PC-9 (cell line): ENCODE measurements around the gene TM9SF2. TPM values are rescaled to one million over a fixed set of nuclear protein-coding genes. Genes with fewer than 3 reads are reported as not detected.

Source experiments
- BruUV-seq: library from RNA; stranded (reverse); fragments of 400-500 nt; replicated peaks from 2 replicates; lab custom pipeline; 2021; lab: Mats Ljungman, UMichigan
- CTCF ChIA-PET: fragments of 300-600 bp; sonication (Branson Sonifier 250); formaldehyde crosslinking; loops from one replicate; lab custom pipeline; 2022; ENCODE audit warnings: antibody characterized with exemption; lab: Charles Lee
- POLR2A ChIA-PET: fragments of 300-600 bp; sonication (Branson Sonifier 250); formaldehyde crosslinking; loops from one replicate; lab custom pipeline; 2022; ENCODE audit warnings: antibody characterized with exemption; ENCODE audit not compliant: unreplicated experiment; lab: Charles Lee
- DNase-seq, 2 experiments: peaks; one replicate each; pipeline versions ENCODE4 v3.0.0 to v3.0.0-alpha.2; 2015 to 2022; ENCODE audit warnings: mixed read lengths in 1 of 2
- H2AFZ ChIP-seq: fragments of 200-600 bp; sonication (generic); 2 replicates; pipeline ENCODE4 v1.8.1; 2017; ENCODE audit warnings: antibody characterized with exemption
- H3F3A ChIP-seq: fragments of 200-600 bp; sonication (generic); 2 replicates; pipeline ENCODE4 v1.8.1; 2017; ENCODE audit warnings: antibody characterized with exemption, mild to moderate bottlenecking, low read depth; ENCODE audit not compliant: insufficient read depth
- H3K27ac ChIP-seq: fragments of 200-600 bp; sonication (generic); 2 replicates; pipeline ENCODE4 v1.6.1; 2016; ENCODE audit warnings: mixed run types
- H3K27me3 ChIP-seq: fragments of 200-600 bp; sonication (generic); 2 replicates; pipeline ENCODE4 v1.6.1; 2016; ENCODE audit warnings: low read depth, mixed run types; ENCODE audit not compliant: insufficient read depth
- H3K36me3 ChIP-seq: fragments of 200-600 bp; sonication (generic); 2 replicates; pipeline ENCODE4 v1.6.1; 2016; ENCODE audit warnings: low read depth, mixed run types
- H3K4me1 ChIP-seq: fragments of 200-600 bp; sonication (generic); replicated peaks from 2 replicates; pipeline ENCODE4 v1.6.1; 2016; ENCODE audit warnings: mixed run types; ENCODE audit not compliant: insufficient read depth
- H3K4me2 ChIP-seq: fragments of 200-600 bp; sonication (generic); 2 replicates; pipeline ENCODE4 v1.6.1; 2017; ENCODE audit warnings: mixed run types
- H3K4me3 ChIP-seq: fragments of 200-600 bp; sonication (generic); 2 replicates; pipeline ENCODE4 v1.6.1; 2016; ENCODE audit warnings: mixed run types
- H3K79me2 ChIP-seq: fragments of 200-600 bp; sonication (generic); 2 replicates; pipeline ENCODE4 v1.6.1; 2017; ENCODE audit warnings: low read depth, mixed run types
- H3K9me2 ChIP-seq: fragments of 200-600 bp; sonication (generic); 2 replicates; pipeline ENCODE4 v1.8.1; 2017; ENCODE audit warnings: mild to moderate bottlenecking; ENCODE audit not compliant: insufficient read depth
- H3K9me3 ChIP-seq: fragments of 200-600 bp; sonication (generic); 2 replicates; pipeline ENCODE4 v1.8.1; 2016; ENCODE audit warnings: low read depth; ENCODE audit not compliant: insufficient read depth
- H4K20me1 ChIP-seq: fragments of 200-600 bp; sonication (generic); 2 replicates; pipeline ENCODE4 v1.8.1; 2017; ENCODE audit not compliant: insufficient read depth
- CTCF ChIP-seq: fragments of 200-600 bp; sonication (generic); conservative IDR thresholded peaks from 2 replicates; pipeline ENCODE4 v1.6.1; 2017; ENCODE audit warnings: mixed run types, antibody characterized with exemption, mild to moderate bottlenecking, moderate library complexity
- EZH2 ChIP-seq: fragments of 200-600 bp; sonication (generic); IDR thresholded peaks from 2 replicates; pipeline ENCODE4 v1.8.0; 2017; ENCODE audit warnings: antibody characterized with exemption, low read depth
- intact Hi-C: fragments of 100-400 bp; cut with micrococcal nuclease; formaldehyde crosslinking; loops from one replicate; pipeline ENCODE4 v1.10.0; 2022; ENCODE audit not compliant: unreplicated experiment
- total RNA-seq: library from RNA; stranded (reverse); gene quantifications from 2 replicates; pipeline ENCODE4 v1.2.3, GENCODE V29; 2021

Gene TM9SF2
- total RNA-seq, 1 experiment from 2014 or later, result 87.0 TPM

- Histone ChIP-seq H3K36me3 (peaks cover 63% of the 10 kb centered on the region), H3K27me3 (no peaks in the 10 kb centered on the region), H3F3A (peaks cover 6% of the 10 kb centered on the region; the same call in 1 of the 2 replicates), H3K4me1 (peaks cover 10% of the 10 kb centered on the region), H3K27ac (no peak overlapping the region), H2AFZ (no peak overlapping the region), H3K79me2 (no peaks in the 10 kb centered on the region), H3K9me3 (no peaks in the 10 kb centered on the region), H3K9me2 (no peaks in the 10 kb centered on the region), H3K4me2 (no peak overlapping the region), H4K20me1 (peaks cover 3% of the 10 kb centered on the region), H3K4me3 (no peak overlapping the region)
- ChIA-PET CTCF (interaction anchor here (0.6 kb wide), 1 partner anchor 77 kb away, joined by 5 read pairs; no protein-coding TSS in a partner anchor), POLR2A (no interaction called here)
- TF ChIP-seq EZH2, result no peak
- no peak for TF ChIP-seq CTCF
- BruUV-seq, result no TSS peak
- no peak for DNase-seq
- intact Hi-C loops, result no loop called here
These were observed 45.6 kb downstream of the TM9SF2 start for GRCh38 chr13:99546878-99547277.

DNA sequence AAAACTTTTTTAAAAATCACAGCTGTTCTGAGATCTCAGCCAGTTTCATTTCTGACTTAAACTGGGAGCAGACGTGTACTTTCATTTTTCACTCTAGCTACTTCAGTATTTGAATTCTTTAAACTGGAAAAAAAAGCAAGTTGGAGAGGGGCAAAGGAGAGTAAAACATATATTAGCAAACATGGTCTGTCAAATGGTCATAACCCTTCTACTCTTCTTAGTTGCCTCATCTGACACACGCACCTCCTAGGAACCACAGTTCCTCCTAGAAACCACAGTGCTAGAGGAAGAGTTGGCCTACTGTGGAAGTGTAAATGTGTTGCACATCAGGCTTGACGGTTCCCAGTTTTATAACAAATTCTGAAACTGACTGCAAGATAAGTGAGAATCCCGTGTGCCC is 47.2 kb downstream of the TM9SF2 start:
- H3K79me2 ChIP-seq, result no peaks in the 10 kb centered on the region
- H3K4me2 ChIP-seq, result no peak overlapping the region
- H3K9me2 ChIP-seq, result no peaks in the 10 kb centered on the region
- peaks cover 56% of the 10 kb centered on the region for H3K36me3 ChIP-seq
- CTCF ChIA-PET, result no interaction called here
- peaks cover 3% of the 10 kb centered on the region for H4K20me1 ChIP-seq
- TF ChIP-seq EZH2 (no peak), CTCF (no peak)
- no peak for DNase-seq
- H3K4me3 ChIP-seq, result no peak overlapping the region
- H3K27ac ChIP-seq, result no peak overlapping the region
- peaks cover 5% of the 10 kb centered on the region for H3K4me1 ChIP-seq
- no peak overlapping the region for H2AFZ ChIP-seq
- intact Hi-C loops, result no loop called here
- POLR2A ChIA-PET, result no interaction called here
- no TSS peak for BruUV-seq
- H3F3A ChIP-seq, result peaks cover under 1% of the 10 kb centered on the region; the same call in 1 of the 2 replicates
- H3K9me3 ChIP-seq, result no peaks in the 10 kb centered on the region
- H3K27me3 ChIP-seq, result no peaks in the 10 kb centered on the region

GRCh38 chr13:99553033-99553432 is 51.8 kb downstream of the TM9SF2 start:
- BruUV-seq, result no TSS peak
- Histone ChIP-seq H3K9me3 (no peaks in the 10 kb centered on the region), H4K20me1 (peaks cover 3% of the 10 kb centered on the region), H3K4me1 (no peaks in the 10 kb centered on the region), H3K79me2 (no peaks in the 10 kb centered on the region), H3K9me2 (no peaks in the 10 kb centered on the region), H3K4me3 (no peak overlapping the region), H3F3A (peaks cover 4% of the 10 kb centered on the region; the same call in 1 of the 2 replicates), H3K4me2 (no peak overlapping the region), H3K36me3 (peaks cover 45% of the 10 kb centered on the region), H3K27me3 (no peaks in the 10 kb centered on the region), H2AFZ (no peak overlapping the region), H3K27ac (no peak overlapping the region)
- TF ChIP-seq CTCF, result no peak
- no peak for TF ChIP-seq EZH2
- intact Hi-C loops, result no loop called here
- ChIA-PET CTCF (no interaction called here), POLR2A (no interaction called here)
- no peak for DNase-seq
